ENCODE data around the gene TCAIM.

The TCAIM gene

DNA sequence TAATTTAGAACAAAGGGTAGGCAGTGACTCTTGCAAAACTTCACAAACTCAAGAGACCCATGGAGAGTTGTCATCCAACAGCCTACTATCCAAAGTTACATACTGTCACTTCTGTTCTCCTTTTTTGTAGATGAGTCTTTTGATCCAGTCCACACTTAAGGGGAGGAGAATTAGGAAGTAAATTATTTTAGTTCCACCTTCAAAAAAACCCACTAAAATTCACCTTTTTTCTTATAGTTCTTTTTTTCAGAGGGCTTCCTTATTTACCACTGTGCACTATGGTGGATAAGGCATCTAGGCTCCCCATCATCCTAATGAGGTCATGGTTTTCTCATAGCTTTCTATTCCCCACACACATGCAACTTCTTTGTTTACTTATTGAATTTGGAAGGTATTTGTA, 8.6 kb upstream of the TCAIM start:
- TF ChIP-seq CTCF (IDR thresholded peaks at IDR 0.05; ENCODE audit: low read depth, low read length), result no peak
- no peak overlapping the region for H3K4me3 ChIP-seq (ENCODE audit: low read depth, low read length)

DNA sequence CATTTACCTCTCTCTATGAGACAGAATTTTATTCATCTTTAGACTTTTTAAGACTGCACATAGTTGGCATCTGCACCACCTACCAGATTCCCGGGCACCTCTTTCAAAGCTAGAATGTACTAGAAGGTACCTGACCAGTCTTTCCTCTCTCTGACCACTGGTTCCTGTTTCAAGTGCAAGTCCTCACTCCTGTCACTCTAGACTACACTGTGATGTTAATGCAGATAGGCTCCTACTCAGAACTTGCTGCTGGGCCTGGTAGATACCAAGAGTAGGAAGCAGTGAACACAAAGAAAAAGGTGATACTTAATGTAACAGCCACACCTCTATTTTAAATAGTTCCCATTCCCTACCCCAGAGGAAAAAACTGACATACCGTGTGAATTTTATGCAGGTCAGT, 8.1 kb upstream of the TCAIM start:
- no peak for TF ChIP-seq CTCF (IDR thresholded peaks at IDR 0.05; ENCODE audit: low read depth, low read length)

DNA sequence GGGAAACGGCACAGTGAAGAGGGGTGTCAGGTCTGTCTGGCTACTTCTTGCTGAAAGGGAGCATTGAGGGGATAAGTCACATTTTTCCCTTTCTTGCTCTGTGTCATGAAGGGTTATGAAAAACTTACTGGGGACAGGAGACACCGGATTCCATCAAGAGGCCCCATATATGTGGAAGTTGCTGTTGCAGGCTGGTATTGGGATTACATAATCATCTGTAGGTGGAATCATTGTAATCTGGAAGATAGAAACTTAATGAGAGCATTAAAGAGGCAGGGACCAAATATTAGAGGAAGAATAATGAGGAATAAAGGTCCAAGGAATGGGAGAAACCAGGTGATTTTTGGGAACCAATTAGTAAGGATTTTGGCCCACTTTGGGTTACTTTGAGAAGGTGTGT, 4.2 kb upstream of the TCAIM start:
- H3K4me3 ChIP-seq (ENCODE audit: low read depth, low read length), result no peak overlapping the region
- no peak for TF ChIP-seq CTCF (IDR thresholded peaks at IDR 0.05; ENCODE audit: low read depth, low read length)

More for the DNA sequence above, 8.1 kb upstream of the TCAIM start:
- no peak overlapping the region for H3K4me3 ChIP-seq (ENCODE audit: low read depth, low read length)

DNA sequence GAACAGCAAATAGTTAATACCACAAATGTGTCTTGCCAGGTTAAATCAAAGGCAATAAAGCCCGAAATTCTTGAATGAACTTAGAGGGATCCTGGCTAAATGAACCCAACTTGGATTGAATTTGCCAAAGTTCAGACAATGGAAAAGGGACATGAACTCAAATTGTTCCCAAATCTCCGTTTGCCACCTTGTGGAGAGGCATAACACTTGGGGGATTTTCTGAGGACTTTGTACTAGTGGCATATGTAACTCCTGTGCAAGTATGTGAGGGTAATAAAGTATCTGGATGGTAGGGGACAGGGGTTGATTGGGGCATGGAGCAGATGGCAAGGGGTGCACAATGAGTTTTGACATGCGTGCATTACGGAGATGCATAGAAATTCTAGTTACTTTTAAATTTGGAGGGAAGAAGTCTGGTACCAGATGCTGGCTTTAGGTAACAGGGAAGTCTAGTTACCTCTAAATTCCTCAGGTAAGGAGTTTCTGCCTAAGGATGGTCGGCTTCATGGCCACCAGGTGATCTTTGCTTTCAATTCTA, 1.2 kb upstream of the TCAIM start:
- no peak for TF ChIP-seq CTCF (IDR thresholded peaks at IDR 0.05; ENCODE audit: low read depth, low read length)
- H3K4me3 ChIP-seq (ENCODE audit: low read depth, low read length), result peak overlapping the region; percentile 93

DNA sequence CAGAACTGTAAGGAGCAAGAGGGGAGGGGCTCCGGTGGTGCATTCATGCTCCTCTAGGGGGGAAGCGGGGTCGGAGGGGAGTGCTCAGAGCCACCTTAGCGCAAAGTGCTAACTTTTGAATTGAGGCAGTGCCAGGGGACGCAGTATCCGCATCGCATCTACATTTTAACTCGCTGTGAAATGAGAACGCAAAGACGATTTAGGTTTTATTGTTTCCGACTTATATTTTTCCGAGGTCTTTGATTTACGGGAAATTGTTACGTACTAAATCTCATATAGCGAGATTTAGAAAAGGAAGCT, 212 bp downstream of the TCAIM start:
- TF ChIP-seq CTCF (IDR thresholded peaks at IDR 0.05; ENCODE audit: low read depth, low read length), result no peak
- peak overlapping the region; percentile 93 for H3K4me3 ChIP-seq (ENCODE audit: low read depth, low read length)

DNA sequence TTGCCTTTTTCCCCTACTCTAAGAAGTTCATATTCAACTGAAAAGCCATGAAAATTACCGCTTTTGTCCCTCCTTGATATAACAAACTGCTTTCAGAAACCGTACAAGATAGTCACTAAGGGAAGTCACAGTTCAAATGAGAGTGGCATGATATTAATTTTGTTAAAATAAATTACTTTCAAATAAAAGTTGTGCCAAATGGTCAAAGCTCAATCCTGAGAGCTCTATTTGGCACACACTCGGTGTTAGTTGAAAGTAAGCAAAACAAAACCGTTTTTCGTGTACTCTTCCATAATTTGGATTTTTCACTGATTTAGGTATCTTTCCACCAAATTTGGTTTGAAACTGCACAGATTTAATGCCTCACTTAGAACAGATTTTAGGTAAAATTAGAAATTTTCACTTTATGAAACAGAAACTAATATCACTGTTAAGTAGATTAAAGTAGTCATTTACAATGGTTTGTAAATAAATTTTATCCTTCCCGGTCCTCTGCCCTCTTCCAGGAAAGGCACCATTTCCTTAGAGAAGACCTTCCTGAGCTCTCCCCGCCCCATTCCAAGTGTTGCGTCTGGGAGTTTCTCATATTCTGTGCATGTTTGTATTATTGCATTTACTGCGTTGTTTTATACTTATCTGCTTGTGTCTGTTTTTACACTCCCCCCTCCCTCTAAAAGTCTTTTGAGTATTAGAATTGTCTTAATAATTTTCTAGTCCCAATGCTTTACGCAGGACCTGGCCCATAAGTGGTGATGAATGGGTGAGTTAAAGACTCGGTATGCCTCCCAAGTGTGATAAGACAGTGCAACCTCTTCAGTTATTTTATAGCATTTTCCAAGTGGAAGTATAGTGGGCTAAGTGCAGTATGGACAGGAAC, 853 bp downstream of the TCAIM start:
- H3K4me3 ChIP-seq (ENCODE audit: low read depth, low read length), result peak overlapping the region; percentile 93
- no peak for TF ChIP-seq CTCF (IDR thresholded peaks at IDR 0.05; ENCODE audit: low read depth, low read length)

DNA sequence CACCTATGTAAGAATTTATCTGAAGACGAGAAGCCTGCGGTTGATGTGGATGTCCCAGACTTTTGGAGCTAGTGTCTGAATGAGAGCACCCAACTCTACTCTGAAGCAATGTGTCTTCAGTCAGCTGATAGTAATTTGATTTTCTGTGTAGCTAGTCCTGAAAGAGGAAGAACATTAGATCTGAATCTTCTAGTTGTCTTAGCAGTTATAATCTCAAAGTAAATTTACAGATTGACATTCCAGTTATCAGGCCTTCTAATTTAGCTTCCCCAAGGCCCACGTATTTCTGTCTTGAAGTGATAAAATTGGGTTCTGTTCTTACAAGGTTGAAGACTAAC, 1.5 kb downstream of the TCAIM start:
- no peak for TF ChIP-seq CTCF (IDR thresholded peaks at IDR 0.05; ENCODE audit: low read depth, low read length)
- H3K4me3 ChIP-seq (ENCODE audit: low read depth, low read length), result peak overlapping the region; percentile 93

Measured in WI38 (cell line).